GM12874 (cell line): ENCODE results near the gene SLC6A9.

Source experiments
- TF ChIP-seq, protein P1 (sequence below): IDR thresholded peaks from 2 replicates; pipeline ENCODE4 v1.5.1; 2011; ENCODE audit warnings: low read depth, mild to moderate bottlenecking, control low read depth, low read length, moderate library complexity; ENCODE audit not compliant: insufficient read depth

Gene SLC6A9

GRCh38 chr1:44072821-44073220 lies 41.6 kb upstream of the SLC6A9 start:
- TF ChIP-seq, protein P1, sequence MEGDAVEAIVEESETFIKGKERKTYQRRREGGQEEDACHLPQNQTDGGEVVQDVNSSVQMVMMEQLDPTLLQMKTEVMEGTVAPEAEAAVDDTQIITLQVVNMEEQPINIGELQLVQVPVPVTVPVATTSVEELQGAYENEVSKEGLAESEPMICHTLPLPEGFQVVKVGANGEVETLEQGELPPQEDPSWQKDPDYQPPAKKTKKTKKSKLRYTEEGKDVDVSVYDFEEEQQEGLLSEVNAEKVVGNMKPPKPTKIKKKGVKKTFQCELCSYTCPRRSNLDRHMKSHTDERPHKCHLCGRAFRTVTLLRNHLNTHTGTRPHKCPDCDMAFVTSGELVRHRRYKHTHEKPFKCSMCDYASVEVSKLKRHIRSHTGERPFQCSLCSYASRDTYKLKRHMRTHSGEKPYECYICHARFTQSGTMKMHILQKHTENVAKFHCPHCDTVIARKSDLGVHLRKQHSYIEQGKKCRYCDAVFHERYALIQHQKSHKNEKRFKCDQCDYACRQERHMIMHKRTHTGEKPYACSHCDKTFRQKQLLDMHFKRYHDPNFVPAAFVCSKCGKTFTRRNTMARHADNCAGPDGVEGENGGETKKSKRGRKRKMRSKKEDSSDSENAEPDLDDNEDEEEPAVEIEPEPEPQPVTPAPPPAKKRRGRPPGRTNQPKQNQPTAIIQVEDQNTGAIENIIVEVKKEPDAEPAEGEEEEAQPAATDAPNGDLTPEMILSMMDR, result no peak

DNA sequence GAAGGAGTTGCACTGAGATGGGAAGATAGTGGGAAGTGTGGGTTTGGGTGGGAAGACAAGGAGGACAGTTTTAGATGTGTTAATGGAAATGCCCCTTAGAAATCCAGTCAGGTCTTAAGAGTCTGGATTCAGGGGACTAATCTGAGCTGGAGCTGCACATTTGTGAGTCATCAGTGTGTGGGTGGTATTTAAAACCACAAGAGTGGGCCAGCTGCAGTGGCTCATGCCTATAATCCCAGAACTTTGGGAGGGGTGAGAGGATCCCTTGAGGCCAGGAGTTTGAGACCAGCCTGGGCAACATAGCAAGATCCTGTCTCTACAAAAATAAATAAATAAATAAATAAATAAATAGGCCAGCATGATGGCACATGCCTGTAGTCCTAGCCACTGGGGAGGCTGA lies 40.9 kb upstream of the SLC6A9 start:
- TF ChIP-seq, protein P1, result no peak

- TF ChIP-seq, protein P1, result no peak
Measured at GRCh38 chr1:44071461-44071860, 40.2 kb upstream of the SLC6A9 start.

- TF ChIP-seq, protein P1, result no peak
Measured at GRCh38 chr1:44068442-44068921, 37.2 kb upstream of the SLC6A9 start.

DNA sequence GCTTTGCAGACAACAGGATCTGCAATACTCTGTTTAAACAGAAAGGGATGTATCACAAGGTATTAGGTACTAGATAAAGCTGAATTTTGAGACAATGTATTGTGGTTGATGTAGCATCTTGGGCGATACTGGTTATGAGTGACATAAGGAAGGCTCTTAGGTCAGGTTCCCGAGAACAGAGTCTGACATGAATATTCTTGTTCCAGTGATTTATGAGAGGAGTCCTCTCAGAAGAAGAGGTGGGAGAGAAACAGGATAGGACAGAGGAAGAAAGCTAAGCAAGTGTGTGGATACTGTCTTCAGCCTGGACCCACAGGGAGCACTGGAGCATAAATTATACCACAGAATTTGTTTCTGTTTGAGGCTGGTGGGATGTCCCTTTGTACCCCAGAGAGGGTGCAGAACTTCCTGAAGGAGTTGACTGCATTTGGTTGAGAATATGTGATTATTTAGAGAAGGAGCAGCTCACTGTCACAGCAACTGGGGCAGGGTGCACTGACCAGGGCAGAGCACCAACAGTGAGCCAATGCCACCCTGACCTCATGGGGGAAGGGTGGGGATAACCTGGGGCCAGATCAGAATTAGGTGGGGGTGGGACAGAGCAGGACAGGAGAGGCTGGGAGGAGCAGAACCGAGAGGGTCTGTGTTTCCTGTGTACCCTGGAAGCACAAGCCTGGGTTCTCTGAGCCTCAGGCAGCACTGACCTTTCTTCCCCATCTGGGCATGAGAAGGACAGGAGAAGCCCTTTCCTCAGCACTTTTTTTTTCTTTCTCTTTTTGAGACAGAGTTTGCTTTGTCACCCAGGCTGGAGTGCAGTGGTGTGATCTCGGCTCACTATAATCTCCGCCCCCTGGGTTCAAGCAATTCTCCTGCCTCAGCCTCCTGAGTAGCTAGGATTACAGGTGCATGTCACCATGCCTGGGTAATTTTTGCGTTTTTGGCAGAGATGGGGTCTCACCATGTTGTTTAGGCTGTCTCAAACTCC lies 36.3 kb upstream of the SLC6A9 start:
- TF ChIP-seq, protein P1, result no peak

DNA sequence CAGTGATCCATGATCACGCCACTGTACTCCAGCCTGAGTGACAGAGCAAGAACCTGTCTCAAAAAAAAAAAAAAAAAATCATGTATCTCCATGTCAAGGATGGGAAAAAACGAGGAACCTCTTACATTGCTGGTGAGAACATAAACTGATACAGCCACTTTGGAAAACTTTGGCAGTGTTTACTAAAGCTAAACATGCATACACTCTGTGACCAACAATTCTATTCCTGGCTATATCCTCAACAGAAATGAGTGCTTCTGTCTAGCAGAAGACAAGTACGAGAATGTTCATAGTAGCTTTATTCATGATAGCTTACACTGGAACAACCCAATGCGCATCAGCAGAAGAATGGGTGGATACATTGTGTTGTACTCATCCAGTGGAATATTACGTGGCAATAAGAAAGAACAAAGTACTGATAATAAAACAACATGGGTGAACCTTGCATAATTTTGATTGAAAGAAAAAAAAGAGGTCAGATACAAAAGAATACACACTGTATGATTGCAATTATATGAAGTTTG lies 31.5 kb upstream of the SLC6A9 start:
- TF ChIP-seq, protein P1, result no peak

- TF ChIP-seq, protein P1, result no peak
Measured at GRCh38 chr1:44061857-44062256, 30.6 kb upstream of the SLC6A9 start.
